Measurements from ENCODE around the gene SUPT6H.

- TF ChIP-seq CTCF (IDR thresholded peaks at IDR 0.05) (no peak), USF2 (IDR thresholded peaks at IDR 0.05; ENCODE audit: borderline replicate concordance, low read depth, low read length) (no peak), RXRA (IDR thresholded peaks at IDR 0.05; ENCODE audit: borderline replicate concordance, low read depth) (no peak), POLR2AphosphoS5 (IDR thresholded peaks at IDR 0.05; ENCODE audit: low read depth, low read length) (no peak), ELF1 (IDR thresholded peaks at IDR 0.05) (no peak), FOXJ3 (CRISPR knock-in tag; IDR thresholded peaks at IDR 0.05) (no peak)
These were observed 37.9 kb upstream of the SUPT6H start for GRCh38 chr17:28624148-28624547.
